NCI-H2171 (cell line): ENCODE measurements around the gene MSANTD2.

Experiments used
- DNase-seq: peaks from one replicate; lab custom pipeline; 2025; lab: John Stamatoyannopoulos, UW

The MSANTD2 gene

DNA sequence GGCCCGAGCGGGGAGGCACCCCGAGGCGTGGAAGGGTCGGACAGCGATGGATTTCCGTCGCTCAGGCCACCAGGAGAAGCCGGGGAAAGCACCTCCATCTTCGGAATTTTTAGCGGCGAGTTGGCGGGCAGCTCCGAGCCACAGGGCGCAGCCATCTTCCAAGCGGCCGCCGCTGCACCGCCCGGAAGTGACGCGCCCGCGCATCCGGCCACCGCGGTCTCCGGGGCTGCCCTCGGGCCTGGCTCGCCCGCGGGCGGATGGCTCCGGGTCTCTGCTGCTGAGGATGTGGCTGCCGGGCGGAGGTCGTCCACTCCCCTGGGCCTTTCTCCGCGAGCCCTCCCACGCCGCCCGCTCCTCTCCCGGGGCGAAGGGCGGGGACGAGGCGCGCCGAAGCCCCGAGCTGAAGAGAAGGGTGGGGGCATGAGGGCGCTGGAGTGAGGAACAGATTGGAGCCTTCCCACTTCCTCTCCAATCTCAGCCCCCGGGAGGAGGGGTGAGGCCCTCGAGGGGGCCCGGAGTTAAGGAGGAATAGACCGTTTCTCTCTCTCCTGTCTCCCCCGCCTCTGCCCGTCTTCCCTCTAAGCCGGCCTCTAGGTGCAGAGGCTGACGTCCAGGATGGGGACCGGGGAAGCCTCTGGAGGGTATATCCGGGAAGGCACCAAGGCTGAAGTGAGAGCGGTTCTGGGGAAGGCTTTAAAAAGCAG lies at the start of gene MSANTD2:
TSS of gene MSANTD2 (minus strand) at position 181 of the 704 bp plus-strand sequence. CDS start at position 155, 26 bp downstream.
- DNase-seq = peak; percentile 43

- DNase-seq = no peak
These were observed 46.0 kb upstream of the MSANTD2 start for GRCh38 chr11:124846070-124846673.

GRCh38 chr11:124844664-124845079 lies 44.5 kb upstream of the MSANTD2 start:
- DNase-seq = no peak

GRCh38 chr11:124843616-124843910 lies 43.4 kb upstream of the MSANTD2 start:
- DNase-seq = no peak

DNA sequence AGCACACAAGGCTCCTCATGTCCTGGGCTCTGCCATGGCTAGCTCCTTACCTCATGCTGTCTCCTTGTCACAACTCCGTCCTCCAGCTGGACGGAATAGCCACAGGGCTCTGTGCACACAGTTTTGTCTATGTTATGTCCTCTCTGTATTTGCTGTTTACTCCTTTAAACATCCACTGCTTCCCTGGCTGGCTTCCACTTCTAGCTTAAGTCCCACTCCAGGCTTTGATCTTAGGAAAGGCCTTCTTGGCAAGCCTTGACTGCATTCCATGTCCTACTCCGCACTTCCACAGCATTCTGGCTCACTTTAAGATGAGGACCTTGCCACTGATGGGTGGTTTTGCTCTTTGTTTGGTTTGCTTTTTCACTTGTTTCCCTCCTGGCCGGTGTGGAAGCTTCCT lies 42.1 kb upstream of the MSANTD2 start:
- DNase-seq = no peak

DNA sequence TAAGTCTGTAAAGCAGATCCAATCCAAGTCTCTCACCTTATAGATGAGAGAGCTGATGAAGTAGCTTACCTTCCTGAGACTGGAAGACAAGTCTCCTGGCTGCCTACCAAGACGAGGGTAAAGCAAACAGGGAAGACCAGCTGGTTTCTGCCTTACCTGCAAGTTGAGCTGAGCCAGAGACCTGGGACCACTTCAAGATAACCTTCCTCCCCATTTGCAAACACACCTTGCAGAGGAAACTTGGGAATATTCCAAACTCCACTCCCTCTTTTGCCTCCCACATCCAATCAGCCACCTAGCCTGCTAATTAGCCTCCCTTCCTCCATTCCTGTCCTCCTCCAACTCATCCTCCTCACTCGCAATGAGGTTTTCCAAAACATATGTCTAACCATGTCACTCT lies 41.6 kb upstream of the MSANTD2 start:
- DNase-seq = no peak

DNA sequence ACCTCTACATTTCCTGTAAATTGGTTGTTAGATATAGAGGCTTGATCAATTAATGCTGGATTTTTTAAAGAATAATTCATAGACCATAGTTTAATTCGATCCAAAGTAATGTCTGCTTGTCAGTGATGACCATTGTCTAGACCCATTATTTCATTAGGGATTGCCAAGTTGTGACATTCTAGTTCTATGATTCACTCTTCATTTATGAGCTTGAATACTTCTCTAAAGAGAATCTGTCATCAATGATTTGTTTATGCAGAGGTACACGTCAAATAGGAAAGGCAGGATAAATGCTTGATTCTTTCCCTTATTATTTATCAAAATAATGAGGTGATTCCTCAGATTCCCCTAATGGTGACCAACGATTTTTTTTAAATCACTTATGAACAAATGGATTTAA lies 41.0 kb upstream of the MSANTD2 start:
- DNase-seq = no peak

DNA sequence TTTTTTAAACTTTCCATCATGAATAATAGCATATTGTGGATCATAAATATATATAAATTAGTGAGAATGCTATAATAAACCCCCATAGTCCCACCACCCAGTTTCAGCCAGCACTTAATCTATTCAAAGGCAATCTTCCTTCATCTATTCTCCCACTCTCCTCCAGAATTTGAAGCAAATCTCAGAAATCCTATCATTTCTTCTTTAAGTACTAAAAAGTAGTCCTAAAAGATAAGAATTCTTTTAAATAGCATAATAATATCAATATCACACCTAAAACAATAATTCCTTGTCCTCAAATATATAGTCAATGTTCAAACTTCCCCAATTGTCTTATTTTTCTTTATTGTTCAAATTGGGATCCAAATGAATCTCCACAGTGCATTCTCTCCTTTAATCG lies 40.5 kb upstream of the MSANTD2 start:
- no peak for DNase-seq

DNA sequence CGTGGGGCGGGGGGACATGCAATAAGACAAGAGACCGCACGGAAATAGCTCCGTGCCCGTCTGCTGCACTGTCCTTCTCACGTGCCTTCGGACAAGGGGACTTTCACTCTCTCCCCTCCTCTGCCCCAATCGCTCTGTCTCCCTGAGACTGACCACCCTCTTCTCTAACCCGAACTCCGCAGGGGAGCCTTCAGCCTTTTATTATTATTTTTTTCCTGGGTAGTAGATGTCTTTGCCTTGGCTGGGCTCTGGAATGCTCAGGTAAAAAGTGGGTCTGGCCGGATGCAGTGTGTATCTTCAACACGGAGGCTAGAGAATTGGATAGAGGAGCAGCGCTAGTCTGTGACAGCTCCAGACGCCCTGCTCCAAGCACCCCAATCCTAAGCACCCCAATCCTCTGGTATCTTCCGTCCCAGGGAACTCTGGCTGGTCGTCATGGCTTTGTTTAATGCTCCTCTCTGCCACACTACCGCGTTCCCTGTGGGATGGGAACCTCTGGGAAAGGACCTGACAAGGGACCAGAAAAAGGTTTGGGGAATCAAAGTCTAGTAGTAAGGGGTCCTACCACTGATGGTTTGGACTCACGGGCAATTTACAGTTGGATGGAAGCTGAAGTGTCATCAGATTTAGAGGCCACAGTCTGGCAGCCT lies 39.9 kb upstream of the MSANTD2 start:
- DNase-seq = no peak

- DNase-seq = no peak
These were observed 39.1 kb upstream of the MSANTD2 start for GRCh38 chr11:124839128-124839971.

DNA sequence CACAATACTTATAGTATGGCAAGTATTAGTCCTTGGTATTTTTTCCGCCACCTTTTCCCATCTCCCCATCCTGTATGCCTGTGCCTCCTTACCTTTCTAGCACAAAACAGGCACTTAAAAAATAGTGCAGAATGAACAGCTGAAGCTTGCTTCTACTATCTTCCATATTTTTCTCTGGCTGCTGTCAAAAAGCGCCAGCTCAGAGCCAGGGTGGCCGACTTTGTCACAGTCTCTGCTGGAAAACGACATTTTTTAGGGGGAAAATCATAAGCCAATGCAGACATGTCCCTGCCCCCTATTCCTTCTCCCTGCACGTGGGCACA lies 38.6 kb upstream of the MSANTD2 start:
- no peak for DNase-seq

DNA sequence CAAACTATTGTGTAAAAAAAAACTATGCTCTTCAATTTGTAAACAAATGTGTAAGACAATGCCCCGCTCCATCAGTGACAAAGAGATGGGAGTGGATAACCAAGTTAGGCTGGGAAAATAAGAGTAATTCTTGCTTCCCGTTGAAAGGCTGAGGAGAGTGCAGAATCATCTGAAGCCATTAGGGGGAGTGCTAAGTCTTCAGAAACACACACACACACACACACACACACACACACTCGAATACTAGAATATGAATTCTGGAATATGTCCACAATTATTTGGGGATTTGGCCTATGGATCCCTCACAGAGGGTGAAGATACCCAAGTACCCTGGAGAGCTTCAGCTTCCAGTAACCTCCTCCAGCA lies 37.3 kb upstream of the MSANTD2 start:
- peak; percentile 13 for DNase-seq

- no peak for DNase-seq
These were observed 35.7 kb upstream of the MSANTD2 start for GRCh38 chr11:124835918-124836317.

DNA sequence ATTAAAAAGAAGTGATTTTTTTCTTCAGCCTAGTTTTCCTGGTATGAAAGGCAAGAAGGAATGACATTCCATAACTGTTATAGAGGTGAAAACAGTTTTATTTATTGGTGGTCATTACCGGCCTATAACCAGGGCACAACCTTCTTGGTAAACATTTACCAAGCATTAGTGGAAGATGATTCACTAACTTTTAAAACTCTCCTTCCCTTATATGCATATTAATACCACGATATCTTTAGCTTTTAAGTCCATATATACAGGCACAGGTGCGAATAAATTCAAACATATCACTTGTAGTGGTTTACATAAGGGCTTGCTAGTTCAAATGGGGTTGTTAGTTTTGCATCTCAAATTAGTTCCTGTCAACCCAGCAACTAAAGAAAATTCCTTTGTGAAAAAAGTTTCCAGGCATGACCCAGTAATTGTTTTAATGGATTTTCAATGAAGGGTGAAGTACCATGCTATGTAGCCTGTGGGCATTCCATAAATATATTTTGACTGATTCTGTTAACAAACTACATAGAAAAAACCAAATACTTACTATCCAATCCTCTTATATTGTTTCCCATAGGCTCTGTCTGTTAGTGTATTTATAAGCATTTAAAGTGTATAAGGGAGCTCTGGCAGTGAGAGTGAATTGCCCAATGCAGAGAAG lies 34.4 kb upstream of the MSANTD2 start:
- DNase-seq = no peak

GRCh38 chr11:124832571-124832970 lies 32.4 kb upstream of the MSANTD2 start:
- DNase-seq = no peak

- DNase-seq = no peak
These were observed 31.7 kb upstream of the MSANTD2 start for GRCh38 chr11:124831897-124832296.

- DNase-seq = no peak
These were observed 30.5 kb upstream of the MSANTD2 start for GRCh38 chr11:124830749-124831148.

- no peak for DNase-seq
These were observed 29.8 kb upstream of the MSANTD2 start for GRCh38 chr11:124829986-124830385.

DNA sequence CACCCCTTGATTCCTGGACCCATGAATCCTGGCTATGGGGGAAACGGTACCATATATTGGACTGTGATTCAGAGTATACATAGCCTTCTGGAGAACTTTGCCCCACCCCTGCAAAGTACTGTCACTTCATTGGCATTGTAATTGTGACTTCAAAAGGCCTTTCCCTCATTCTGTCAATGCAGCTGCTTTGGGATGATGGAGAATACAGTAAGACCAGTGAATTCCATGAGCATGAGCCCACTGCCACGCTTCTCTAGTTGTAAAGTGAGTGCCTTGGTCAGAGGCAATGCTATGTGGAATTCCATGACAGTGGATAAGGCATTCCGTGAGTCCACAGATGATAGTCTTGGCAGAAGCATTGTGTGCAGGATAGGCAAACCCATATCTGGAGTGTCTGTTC lies 25.7 kb upstream of the MSANTD2 start:
- no peak for DNase-seq

GRCh38 chr11:124823512-124824376 lies 23.5 kb upstream of the MSANTD2 start:
- no peak for DNase-seq

GRCh38 chr11:124821995-124822730 lies 22.0 kb upstream of the MSANTD2 start:
- no peak for DNase-seq
